Measurements from ENCODE around the gene BCL2L12. TPM values are rescaled to one million over a fixed set of nuclear protein-coding genes. Genes with fewer than 3 reads are reported as not detected.
A peak's percentile ranks its signal among the peaks of the same experiment; 100 is the strongest.

The BCL2L12 gene
- polyA plus RNA-seq, 3 donors: 21.0 to 31.6 (median 28.0) TPM

DNA sequence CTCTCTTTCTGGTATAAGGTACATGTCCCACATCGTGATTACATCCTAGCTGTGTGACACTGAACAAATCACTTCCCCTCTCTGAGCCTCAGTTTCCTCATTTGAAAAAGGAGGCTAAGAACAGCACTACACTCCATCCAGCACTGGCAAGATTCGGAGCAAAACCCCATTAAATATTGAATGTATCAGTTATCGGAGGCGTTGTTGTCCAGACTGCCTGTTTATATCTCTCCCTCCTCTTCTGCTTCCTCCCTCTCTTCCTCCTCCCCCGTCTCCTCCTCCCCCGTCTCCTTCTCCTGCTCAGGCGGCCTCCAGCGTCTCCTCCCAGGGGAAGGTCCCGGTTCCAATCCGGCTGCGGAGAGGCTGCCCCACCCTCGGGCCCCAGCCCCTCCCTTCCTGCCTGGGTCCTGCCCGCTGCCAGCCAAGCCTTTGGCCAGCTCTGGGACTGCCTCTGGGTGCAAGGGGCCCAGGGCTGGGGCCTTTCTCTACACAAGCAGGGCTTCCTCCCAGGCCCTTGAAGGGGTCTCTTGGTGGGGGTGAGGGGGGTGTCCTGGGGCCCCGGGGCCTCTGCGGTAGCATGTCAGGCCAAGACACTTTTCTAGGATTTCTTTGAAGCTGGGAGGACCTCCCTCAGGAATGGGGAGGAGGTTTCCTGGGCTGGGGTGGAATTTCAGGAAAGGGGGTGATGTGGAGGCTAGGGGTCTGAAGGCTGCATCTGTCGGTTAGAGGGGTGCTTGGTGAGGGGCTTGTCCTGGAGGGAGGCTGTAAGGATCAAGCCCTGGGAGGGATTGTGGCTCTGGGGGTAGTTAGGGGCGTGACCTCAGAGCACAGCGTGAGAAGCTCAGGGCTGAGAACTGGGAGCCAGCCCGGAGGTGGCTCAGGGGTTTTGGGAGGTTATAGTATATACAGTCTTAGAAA lies 27.7 kb upstream of the BCL2L12 start:
- DNase-seq (ENCODE audit: extremely low read depth in 1 of 11, low read depth in 9 of 11, low spot score in 4 of 11): peak in 2 of 11 donors; percentile 41 to 49

DNA sequence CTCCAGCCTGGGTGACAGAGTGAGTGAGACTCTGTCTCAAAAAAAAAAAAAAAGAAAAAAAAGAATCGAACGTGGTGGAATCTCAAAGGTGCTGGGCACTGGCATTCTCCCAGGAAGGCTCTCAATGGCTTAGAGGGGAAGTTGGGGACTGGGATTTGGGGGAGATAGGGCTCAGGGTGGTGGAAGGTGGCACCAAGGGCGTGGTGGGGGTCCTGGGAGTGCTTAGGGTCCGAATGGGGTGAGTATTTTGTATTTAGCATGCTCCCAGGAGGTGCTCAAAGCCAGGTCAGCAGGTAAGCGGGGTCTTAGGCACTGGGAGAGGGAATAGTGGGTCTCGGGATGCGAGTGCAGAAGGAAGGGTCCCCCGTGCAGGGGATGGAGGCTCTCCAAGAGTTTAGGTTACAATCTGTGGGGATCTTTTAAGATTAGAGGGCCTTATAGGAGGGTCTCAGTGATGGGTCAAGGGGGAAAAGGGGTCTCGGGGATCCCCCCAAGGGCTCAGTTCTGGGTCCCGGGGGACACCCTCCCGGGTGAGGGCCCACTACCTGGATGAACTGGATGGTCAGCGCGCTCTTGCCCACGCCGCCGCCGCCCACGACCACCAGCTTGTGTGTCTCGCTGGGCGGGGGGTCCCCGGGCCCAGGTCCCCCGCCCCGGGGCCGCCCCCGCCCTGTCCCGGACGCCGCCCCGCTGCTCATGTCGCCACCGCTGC lies 26.2 kb upstream of the BCL2L12 start:
- DNase-seq (ENCODE audit: extremely low read depth in 1 of 11, low read depth in 9 of 11, low spot score in 4 of 11): no peak

DNA sequence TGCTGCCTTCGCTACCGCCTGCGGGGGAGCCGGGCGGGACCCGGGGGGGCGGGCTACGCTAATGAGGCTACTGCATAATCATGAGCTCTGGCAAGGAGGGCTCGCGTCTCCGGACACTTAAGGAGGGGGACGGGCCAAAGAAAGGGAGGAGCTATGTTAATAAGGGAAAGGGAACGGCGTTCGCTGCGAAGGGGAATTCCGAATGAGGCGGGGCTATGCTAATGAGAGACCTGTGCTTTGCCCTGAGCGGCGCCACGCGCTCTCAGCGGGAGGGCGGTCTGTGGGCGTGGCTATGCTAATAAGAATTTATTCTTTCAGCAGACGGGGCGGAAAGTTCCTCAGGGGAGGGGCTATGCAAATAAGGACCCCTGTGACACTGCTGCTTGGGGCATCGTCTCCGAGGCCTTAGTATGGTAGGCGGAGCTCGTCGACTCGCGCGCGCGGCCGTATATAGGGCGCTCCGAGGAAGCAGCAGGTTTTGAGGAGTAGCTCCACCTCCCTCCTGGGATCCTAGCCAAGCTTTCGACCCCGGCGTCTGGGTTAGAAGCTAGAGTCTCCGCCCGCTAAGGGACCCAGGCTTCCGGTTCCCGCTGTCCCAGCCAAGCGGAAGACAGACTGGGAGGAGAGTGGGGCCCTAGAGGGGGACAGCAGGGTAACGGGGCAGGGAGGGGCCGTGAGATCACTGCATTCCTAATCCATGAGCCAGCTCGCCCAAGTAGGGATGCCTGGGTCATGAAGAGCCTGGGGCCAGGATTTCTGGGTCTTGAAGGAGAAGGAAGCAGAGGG lies 25.4 kb upstream of the BCL2L12 start, which contains the start of gene RRAS:
Gene RRAS (minus strand): TSS at position 31 of the 786 bp plus-strand sequence. CDS start 45 bp downstream, outside the sequence.
- peak; percentile 98 to 100 (median 100) for DNase-seq (ENCODE audit: extremely low read depth in 1 of 11, low read depth in 9 of 11, low spot score in 4 of 11)

DNA sequence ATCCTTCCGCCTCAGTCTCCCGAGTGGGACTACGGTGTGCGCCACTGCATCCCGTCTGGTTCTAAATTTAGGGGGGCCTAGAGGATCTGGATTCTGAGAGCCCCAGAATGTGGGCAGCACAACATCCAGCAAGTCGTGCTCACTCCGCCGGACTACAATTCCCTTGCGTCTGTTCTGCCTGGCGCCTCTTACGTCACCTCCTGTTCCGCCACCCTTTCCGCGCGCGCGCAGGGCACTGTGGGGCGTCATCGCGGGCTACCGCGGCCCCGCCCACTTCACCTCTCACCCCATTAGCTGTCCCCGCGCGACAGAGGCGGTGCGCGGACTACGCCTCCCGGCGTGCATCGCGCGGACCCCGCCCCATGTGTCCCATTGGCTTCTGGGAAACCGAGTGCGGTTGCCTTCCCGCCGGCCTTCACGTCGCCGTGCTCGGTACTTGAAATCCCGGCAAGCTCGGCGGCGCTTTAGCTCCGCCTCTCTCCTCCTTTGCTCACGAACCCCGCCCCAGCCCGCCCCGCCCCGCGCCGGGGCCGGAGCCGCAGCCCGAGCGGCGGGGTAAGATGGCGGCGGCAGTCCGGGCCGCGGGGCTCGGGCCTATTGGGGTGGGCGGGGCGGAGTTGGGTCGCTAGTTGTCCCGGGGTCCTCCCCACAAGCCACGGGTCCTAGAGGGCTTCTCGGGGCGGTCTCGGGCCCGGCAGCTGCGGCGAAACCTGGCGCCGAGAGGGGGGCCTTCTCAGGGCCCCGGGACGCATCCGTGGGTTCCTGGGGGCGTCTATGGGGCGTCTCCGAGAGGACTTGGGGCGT lies 23.8 kb upstream of the BCL2L12 start, which contains the start of gene SCAF1:
Gene SCAF1 (plus strand): TSS at position 522 of the 804 bp plus-strand sequence. CDS start 2,818 bp downstream, outside the sequence.
- DNase-seq (ENCODE audit: extremely low read depth in 1 of 11, low read depth in 9 of 11, low spot score in 4 of 11): peak; percentile 93 to 99 (median 98)

DNA sequence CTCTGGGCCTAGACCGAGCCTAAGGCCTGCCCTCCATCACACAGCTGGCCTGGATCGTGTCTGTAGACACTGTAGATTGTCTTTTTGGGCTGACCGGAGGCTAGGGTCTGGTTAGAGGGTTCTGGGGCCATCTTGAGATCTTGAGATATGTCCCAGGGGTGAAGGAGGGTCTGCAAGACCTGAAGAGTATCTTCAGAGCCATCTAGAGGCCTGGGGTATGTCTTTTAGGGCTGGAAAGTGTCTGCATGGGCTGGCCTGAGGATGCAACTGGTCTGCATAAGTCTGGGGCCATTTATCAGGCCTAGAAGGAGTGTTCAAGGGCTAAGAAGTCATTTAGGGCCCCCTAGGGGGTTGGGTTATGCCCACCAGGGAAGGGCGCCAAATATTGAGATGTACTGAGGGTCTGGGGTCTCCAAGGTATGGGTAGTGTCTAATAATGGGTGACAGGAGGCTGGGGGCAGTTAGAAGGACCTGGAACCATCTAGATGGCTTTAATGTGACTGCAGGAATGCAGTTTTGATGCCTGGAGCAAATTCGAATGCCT lies 23.2 kb upstream of the BCL2L12 start:
- DNase-seq (ENCODE audit: extremely low read depth in 1 of 11, low read depth in 9 of 11, low spot score in 4 of 11): no peak

DNA sequence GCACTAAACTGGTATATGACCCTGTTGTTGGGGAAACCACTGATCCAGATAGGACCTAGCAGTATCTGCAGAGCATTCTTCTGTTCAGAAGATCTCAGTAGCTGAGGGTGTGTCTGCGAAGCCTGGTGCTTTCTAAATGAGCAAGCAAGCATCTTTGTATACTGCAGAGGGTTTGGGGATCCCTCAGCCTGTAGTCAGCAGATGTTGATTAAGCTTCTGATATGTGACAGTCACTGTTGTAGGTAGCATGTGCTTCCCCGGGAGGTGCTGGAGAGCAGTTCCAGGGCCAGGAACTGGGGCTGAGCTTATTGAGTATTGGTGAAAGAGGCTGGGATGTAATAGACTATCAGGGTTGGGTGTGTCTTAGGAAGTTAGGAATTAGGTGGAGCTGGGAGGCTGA lies 22.3 kb upstream of the BCL2L12 start:
- no peak for DNase-seq (ENCODE audit: extremely low read depth in 1 of 11, low read depth in 9 of 11, low spot score in 4 of 11)

DNA sequence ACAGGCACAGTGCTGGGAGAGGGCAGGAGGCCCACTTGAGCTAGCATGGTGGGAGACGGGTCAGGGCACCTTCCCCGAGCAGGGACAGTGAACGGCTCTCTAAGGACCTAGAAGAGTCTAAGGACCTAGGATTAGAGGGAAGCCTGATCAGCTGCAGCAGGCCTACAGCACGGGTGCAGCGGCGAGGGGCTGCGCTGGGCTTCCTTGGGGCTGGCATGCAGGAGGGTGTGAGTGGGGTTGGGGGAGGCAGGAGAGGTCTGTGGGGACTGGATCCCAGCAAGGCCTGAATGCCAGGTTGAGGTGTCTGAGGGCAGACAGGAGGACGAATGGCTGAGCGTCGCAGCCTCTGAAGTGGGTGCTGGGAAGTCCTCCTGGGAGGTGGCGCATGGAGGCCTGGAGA lies 20.1 kb upstream of the BCL2L12 start:
- no peak for DNase-seq (ENCODE audit: extremely low read depth in 1 of 11, low read depth in 9 of 11, low spot score in 4 of 11)

DNA sequence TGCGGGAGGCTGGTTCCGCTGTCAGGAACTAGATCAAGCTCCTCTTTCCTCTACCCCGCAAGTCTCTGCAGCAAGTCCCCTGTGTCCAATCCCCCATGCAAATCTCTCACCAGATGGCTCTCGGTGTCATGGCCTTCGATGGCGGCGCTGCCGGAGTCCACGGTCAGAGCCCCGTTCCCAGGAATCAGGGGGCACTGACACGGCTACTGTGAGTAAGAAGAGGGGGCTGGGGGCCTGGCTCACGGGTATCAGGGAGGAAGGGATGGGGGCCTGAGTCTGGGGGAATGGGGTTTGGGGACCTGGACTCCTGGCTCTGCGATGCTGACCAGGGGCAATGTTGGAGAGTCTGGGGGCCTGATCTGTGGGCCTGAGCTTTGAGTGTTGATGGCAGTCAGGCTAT lies 19.7 kb upstream of the BCL2L12 start:
- no peak for DNase-seq (ENCODE audit: extremely low read depth in 1 of 11, low read depth in 9 of 11, low spot score in 4 of 11)

DNA sequence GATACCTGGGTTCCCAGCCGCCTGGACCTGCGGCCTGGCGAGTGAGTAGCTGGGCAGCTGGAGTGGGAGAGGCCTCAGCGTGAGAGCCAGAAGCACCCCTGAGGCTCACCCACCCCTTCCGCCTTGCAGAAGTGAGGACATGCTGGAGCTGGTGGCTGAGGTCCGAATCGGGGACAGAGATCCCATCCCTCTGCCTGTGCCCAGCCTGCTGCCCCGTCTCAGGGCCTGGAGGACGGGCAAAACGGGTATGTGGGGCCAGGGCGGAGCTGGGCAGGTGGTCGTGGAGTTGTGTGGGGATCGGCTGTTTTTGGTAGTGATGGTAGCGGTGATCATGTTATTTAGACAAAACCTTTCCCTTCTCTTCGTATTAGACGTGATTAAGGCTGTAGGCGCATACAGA lies 19.1 kb upstream of the BCL2L12 start:
- no peak for DNase-seq (ENCODE audit: extremely low read depth in 1 of 11, low read depth in 9 of 11, low spot score in 4 of 11)

DNA sequence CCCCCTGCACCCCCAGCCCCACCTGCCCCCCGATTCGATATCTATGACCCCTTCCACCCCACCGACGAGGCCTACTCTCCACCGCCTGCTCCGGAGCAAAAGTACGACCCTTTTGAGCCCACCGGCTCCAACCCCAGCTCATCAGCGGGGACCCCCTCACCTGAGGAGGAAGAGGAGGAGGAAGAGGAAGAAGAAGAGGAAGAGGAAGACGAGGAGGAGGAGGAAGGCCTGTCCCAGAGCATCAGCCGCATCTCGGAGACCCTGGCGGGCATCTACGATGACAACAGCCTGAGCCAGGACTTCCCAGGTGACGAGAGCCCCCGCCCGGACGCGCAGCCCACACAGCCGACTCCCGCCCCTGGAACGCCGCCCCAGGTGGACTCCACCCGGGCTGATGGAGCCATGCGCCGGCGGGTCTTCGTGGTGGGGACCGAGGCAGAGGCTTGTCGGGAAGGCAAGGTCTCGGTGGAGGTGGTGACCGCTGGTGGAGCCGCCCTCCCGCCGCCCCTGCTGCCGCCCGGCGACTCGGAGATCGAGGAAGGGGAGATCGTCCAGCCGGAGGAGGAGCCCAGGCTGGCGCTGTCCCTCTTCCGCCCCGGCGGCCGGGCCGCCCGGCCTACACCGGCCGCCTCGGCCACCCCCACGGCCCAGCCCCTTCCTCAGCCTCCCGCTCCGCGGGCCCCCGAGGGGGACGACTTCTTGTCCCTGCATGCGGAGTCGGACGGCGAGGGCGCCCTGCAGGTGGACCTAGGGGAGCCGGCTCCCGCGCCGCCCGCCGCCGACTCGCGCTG lies 14.5 kb upstream of the BCL2L12 start:
- DNase-seq (ENCODE audit: extremely low read depth in 1 of 11, low read depth in 9 of 11, low spot score in 4 of 11): no peak

DNA sequence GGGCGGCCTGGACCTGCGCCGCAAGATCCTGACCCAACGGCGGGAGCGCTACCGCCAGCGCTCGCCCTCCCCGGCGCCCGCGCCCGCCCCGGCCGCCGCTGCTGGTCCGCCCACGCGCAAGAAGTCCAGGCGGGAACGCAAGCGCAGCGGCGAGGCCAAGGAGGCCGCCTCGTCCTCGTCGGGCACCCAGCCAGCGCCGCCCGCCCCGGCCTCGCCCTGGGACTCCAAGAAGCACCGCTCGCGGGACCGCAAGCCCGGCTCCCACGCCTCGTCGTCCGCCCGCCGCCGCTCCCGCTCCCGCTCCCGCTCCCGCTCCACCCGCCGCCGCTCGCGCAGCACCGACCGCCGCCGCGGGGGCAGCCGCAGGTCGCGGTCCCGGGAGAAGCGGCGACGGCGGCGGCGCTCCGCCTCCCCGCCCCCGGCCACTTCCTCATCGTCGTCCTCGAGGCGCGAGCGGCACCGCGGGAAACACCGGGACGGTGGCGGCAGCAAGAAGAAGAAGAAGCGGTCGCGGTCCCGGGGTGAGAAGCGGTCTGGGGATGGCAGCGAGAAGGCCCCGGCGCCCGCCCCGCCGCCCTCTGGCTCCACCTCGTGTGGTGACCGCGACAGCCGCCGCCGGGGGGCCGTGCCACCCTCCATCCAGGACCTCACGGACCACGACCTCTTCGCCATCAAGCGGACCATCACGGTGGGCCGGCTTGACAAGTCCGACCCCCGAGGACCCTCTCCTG lies 13.7 kb upstream of the BCL2L12 start:
- no peak for DNase-seq (ENCODE audit: extremely low read depth in 1 of 11, low read depth in 9 of 11, low spot score in 4 of 11)

DNA sequence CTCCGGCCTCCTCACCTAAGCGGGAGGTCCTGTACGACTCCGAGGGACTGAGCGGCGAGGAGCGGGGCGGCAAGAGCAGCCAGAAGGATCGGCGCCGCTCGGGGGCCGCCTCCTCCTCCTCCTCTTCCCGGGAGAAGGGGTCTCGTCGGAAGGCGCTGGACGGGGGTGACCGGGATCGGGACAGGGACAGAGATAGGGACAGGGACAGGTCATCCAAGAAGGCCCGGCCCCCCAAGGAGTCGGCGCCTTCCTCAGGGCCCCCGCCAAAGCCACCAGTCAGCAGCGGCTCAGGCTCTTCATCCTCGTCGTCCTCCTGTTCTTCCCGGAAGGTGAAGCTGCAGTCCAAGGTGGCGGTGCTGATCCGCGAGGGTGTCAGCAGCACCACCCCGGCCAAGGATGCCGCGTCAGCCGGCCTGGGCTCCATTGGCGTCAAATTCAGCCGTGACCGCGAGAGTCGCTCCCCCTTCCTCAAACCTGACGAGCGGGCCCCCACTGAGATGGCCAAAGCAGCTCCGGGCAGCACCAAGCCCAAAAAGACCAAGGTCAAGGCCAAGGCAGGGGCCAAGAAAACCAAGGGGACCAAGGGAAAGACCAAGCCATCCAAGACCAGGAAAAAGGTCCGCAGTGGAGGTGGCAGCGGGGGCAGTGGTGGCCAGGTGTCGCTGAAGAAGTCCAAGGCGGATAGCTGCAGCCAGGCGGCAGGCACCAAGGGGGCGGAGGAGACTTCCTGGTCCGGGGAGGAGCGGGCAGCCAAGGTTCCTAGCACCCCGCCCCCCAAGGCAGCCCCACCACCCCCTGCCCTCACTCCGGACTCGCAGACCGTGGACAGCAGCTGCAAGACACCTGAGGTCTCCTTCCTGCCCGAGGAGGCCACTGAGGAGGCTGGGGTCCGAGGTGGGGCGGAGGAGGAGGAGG lies 12.9 kb upstream of the BCL2L12 start:
- DNase-seq (ENCODE audit: extremely low read depth in 1 of 11, low read depth in 9 of 11, low spot score in 4 of 11): no peak

DNA sequence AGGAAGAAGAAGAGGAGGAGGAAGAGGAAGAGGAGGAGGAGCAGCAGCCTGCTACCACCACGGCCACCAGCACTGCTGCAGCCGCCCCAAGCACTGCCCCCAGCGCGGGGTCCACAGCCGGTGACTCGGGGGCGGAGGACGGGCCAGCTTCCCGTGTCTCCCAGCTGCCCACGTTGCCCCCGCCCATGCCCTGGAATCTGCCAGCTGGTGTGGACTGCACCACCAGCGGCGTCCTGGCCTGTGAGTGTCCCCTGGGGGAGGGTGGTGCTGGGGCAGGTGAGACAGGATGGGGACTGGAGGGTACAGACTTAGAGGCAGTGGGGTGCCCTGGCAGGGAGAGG lies 12.3 kb upstream of the BCL2L12 start:
- DNase-seq (ENCODE audit: extremely low read depth in 1 of 11, low read depth in 9 of 11, low spot score in 4 of 11): no peak

DNA sequence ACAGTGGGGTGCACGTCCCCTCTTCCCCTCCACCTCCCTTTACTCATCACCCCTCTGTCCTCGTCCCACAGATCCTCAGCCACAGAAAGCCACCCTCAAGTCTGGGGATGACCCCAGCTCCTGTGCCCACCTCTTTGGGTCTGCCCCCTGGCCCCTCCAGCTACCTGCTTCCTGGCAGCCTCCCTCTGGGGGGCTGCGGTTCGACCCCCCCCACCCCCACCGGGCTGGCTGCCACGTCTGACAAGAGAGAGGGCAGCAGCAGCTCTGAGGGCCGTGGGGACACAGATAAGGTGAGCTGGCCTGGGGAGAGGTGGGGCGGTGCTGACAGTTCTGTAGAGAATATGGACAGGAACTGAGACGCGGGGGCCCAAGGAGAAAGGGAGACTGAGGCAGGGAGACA lies 11.2 kb upstream of the BCL2L12 start:
- DNase-seq (ENCODE audit: extremely low read depth in 1 of 11, low read depth in 9 of 11, low spot score in 4 of 11): no peak

DNA sequence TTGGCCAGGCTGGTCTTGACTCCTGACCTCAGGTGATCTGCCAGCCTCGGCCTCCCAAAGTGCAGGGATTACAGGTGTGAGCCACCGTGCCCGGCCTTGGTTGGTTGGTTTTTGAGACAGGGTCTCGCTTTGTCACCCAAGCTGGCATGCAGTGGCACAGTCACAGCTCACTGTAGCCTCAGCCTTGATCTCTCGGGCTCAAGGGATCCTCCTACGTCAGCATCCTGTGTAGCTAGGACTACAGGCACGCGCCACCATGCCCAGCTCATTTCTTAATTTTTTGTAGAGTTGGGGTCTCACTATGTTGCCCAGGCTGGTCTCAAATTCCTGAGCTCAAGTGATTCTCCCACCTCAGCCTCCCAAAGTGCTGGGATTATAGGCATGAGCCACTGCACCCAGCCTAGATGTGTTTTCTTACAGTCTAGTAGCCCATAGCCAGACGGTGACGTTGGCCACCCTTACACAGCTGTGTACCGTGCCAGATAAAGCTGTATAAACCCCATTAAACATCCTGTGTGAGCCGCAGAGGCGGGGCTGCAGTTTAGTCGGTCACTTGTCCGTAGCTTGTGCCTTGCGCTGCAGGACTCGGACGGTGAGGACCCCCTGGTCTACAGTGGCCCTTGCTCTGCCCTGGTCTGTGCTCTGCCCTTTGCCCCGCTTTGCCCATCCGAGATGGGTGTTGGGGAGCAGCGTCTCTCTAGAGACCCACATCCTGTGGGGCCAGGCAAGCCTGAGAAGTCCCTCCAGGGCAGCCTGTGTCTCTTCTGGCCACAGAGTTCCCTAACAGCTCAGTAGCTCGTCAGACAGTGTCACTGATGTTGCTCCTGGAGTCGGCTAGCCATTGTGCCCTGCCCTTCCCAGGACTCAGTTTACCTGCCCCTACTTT lies 9.9 kb upstream of the BCL2L12 start:
- no peak for DNase-seq (ENCODE audit: extremely low read depth in 1 of 11, low read depth in 9 of 11, low spot score in 4 of 11)

Measured in renal cortex interstitium (tissue), 11 donors.